Parathyroid adenoma (tissue), 2 donors: Measurements from ENCODE around the gene PTPRZ1.

Experiments used
- H2AFZ ChIP-seq: fragments of 300-600 bp; sonication (generic); one replicate; pipeline ENCODE4 v1.7.0; 2017; ENCODE audit warnings: antibody characterized with exemption, mild to moderate bottlenecking
- H3K27ac ChIP-seq: fragments of 300-600 bp; sonication (generic); one replicate; pipeline ENCODE4 v1.7.0; 2017
- H3K27me3 ChIP-seq: fragments of 300-600 bp; sonication (generic); one replicate; pipeline ENCODE4 v1.7.0; 2017; ENCODE audit warnings: low read length; ENCODE audit not compliant: control insufficient read depth, insufficient read depth
- H3K36me3 ChIP-seq: fragments of 300-600 bp; sonication (generic); one replicate; pipeline ENCODE4 v1.7.0; 2017; ENCODE audit warnings: low read length; ENCODE audit not compliant: control insufficient read depth, insufficient read depth
- H3K4me1 ChIP-seq: fragments of 300-600 bp; sonication (generic); one replicate; pipeline ENCODE4 v1.7.0; 2017; ENCODE audit warnings: control low read depth
- H3K4me2 ChIP-seq: fragments of 300-600 bp; sonication (generic); one replicate; pipeline ENCODE4 v1.7.0; 2017; ENCODE audit warnings: low read length
- H3K4me3 ChIP-seq: fragments of 300-600 bp; sonication (generic); one replicate; pipeline ENCODE4 v1.7.0; 2017; ENCODE audit warnings: low read depth, low read length
- H3K79me2 ChIP-seq: fragments of 300-600 bp; sonication (generic); one replicate; pipeline ENCODE4 v1.7.0; 2017; ENCODE audit warnings: control low read depth
- H3K9ac ChIP-seq: fragments of 300-600 bp; sonication (generic); one replicate; pipeline ENCODE4 v1.7.0; 2017; ENCODE audit warnings: mild to moderate bottlenecking
- H3K9me3 ChIP-seq: fragments of 300-600 bp; sonication (generic); one replicate; pipeline ENCODE4 v1.7.0; 2017; ENCODE audit warnings: low read length; ENCODE audit not compliant: control insufficient read depth
- TF ChIP-seq, protein P1 (sequence below): fragments of 300-600 bp; sonication (generic); IDR thresholded peaks from one replicate; pipeline ENCODE4 v1.7.0; 2017; ENCODE audit warnings: antibody characterized with exemption, mild to moderate bottlenecking
- donor health status: primary hyperparathyroidism.

Gene PTPRZ1

GRCh38 chr7:121872831-121873288 lies at the start of gene PTPRZ1:
TSS of gene PTPRZ1 (plus strand) at chr7:121873161. CDS start at chr7:121873500, 339 bp downstream.
- peak within 1 kb of the TSS; percentile 53 for H3K4me3 ChIP-seq
- no peak within 1 kb of the TSS for H3K27ac ChIP-seq
- TF ChIP-seq, protein P1, sequence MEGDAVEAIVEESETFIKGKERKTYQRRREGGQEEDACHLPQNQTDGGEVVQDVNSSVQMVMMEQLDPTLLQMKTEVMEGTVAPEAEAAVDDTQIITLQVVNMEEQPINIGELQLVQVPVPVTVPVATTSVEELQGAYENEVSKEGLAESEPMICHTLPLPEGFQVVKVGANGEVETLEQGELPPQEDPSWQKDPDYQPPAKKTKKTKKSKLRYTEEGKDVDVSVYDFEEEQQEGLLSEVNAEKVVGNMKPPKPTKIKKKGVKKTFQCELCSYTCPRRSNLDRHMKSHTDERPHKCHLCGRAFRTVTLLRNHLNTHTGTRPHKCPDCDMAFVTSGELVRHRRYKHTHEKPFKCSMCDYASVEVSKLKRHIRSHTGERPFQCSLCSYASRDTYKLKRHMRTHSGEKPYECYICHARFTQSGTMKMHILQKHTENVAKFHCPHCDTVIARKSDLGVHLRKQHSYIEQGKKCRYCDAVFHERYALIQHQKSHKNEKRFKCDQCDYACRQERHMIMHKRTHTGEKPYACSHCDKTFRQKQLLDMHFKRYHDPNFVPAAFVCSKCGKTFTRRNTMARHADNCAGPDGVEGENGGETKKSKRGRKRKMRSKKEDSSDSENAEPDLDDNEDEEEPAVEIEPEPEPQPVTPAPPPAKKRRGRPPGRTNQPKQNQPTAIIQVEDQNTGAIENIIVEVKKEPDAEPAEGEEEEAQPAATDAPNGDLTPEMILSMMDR, result no peak
- peak within 1 kb of the TSS; percentile 31 for H2AFZ ChIP-seq
- no peaks in the 10 kb centered on the region for H3K36me3 ChIP-seq
- H3K4me1 ChIP-seq, result no peaks in the 10 kb centered on the region
- H3K4me2 ChIP-seq, result peak within 1 kb of the TSS; percentile 76
- H3K27me3 ChIP-seq, result no peaks in the 10 kb centered on the region
- H3K9ac ChIP-seq, result no peak within 1 kb of the TSS
- H3K79me2 ChIP-seq, result no peaks in the 10 kb centered on the region
- no peaks in the 10 kb centered on the region for H3K9me3 ChIP-seq

DNA sequence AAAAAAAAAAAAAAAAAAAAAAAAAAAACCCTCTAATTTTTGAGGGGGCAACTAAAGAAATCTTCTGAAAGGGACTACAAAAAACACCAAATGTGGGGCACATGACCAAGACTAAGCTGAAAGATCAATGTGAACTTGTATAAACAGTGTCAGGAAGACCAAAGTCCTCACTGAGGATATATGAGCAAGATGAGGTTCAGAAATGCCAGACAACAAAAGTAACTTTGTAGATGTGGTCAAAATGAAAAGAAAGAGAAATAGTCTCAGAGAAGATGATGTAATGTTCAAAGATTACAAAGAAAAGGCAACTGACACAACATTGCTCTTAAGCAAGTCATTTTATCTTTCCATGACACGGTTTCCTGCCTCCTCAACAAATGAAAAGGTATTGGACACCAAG lies 48.7 kb upstream of the PTPRZ1 start:
- Histone ChIP-seq H3K9me3 (no peaks in the 10 kb centered on the region), H3K4me2 (no peak overlapping the region), H2AFZ (no peak overlapping the region), H3K27ac (no peak overlapping the region), H3K9ac (no peak overlapping the region), H3K79me2 (no peaks in the 10 kb centered on the region), H3K4me3 (no peak overlapping the region), H3K27me3 (no peaks in the 10 kb centered on the region), H3K4me1 (no peaks in the 10 kb centered on the region), H3K36me3 (no peaks in the 10 kb centered on the region)
- TF ChIP-seq, protein P1, result no peak

DNA sequence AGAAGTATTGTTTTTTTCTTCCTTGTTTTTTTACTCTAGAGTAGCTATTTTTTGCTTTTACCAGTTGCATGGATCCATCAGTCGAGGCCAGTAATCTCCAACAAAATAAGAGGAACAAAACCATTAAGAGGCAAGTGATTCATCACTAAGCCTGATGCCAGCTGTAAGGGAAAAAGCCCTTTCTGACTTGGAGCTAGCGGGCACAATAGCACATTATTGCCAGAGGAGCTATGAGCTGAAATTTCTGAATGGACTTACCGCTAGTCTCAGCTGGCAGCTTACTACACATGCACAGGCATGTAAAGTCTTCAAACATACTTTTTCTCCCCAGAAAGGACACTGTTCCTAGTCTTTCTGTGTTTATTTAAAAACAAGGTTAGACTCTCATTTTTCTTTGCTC lies 41.6 kb upstream of the PTPRZ1 start:
- Histone ChIP-seq H2AFZ (no peak overlapping the region), H3K27me3 (no peaks in the 10 kb centered on the region), H3K27ac (no peak overlapping the region), H3K79me2 (no peaks in the 10 kb centered on the region), H3K9me3 (no peaks in the 10 kb centered on the region), H3K4me3 (no peak overlapping the region), H3K36me3 (no peaks in the 10 kb centered on the region), H3K4me1 (no peaks in the 10 kb centered on the region), H3K4me2 (no peak overlapping the region), H3K9ac (no peak overlapping the region)
- TF ChIP-seq, protein P1, result no peak

GRCh38 chr7:121831801-121832200 lies 41.2 kb upstream of the PTPRZ1 start:
- no peak overlapping the region for H2AFZ ChIP-seq
- H3K4me1 ChIP-seq, result no peaks in the 10 kb centered on the region
- H3K4me3 ChIP-seq, result no peak overlapping the region
- TF ChIP-seq, protein P1, result no peak
- no peaks in the 10 kb centered on the region for H3K79me2 ChIP-seq
- no peaks in the 10 kb centered on the region for H3K27me3 ChIP-seq
- H3K9ac ChIP-seq, result no peak overlapping the region
- H3K9me3 ChIP-seq, result no peaks in the 10 kb centered on the region
- H3K4me2 ChIP-seq, result no peak overlapping the region
- H3K27ac ChIP-seq, result no peak overlapping the region
- no peaks in the 10 kb centered on the region for H3K36me3 ChIP-seq

DNA sequence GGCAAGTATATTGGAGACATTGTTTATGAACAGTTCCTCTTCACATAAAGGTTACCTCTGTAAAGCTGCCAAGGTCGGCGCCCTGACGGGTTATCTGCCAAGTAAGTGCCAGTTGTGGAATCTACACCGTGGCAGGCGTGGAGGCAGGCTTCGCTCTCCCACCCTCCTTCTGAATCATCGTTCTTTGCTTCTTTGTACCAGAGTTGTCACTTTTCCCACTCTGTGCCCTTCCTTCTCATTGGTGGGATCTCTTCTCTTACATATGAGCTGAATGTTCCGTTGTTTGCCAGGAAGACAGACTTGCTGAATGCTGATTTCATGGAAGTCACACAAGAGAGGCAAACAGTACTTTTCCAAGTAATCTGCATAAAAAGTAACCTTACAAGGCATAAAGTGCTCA lies 40.6 kb upstream of the PTPRZ1 start:
- Histone ChIP-seq H3K4me1 (no peaks in the 10 kb centered on the region), H3K9ac (no peak overlapping the region), H2AFZ (no peak overlapping the region), H3K9me3 (no peaks in the 10 kb centered on the region), H3K27ac (no peak overlapping the region), H3K27me3 (no peaks in the 10 kb centered on the region), H3K4me2 (no peak overlapping the region), H3K79me2 (no peaks in the 10 kb centered on the region), H3K4me3 (no peak overlapping the region), H3K36me3 (no peaks in the 10 kb centered on the region)
- TF ChIP-seq, protein P1, result no peak
